GM10248 (cell line): ENCODE results near the gene DYRK1B.

ENCODE experiments used
- CTCF ChIA-PET: fragments of 300-600 bp; sonication (Branson Sonifier 250); formaldehyde crosslinking; extraction: SDS; loops from one replicate; lab custom pipeline; 2021; ENCODE audit warnings: antibody characterized with exemption; lab: Yijun Ruan, JAX
- POLR2A ChIA-PET: fragments of 350-650 bp; sonication (Branson Sonifier 250); formaldehyde crosslinking; extraction: SDS; loops from one replicate; lab custom pipeline; 2020; ENCODE audit warnings: antibody characterized with exemption; lab: Yijun Ruan, JAX
- DNase-seq: peaks from one replicate; pipeline ENCODE4 v3.0.0; 2012; ENCODE audit errors: extremely low spot score
- CTCF ChIP-seq: IDR thresholded peaks from 2 replicates; pipeline ENCODE4 v1.5.1; 2012; ENCODE audit warnings: mild to moderate bottlenecking, low read depth; ENCODE audit errors: extremely low read depth, missing control alignments, control extremely low read depth

Gene DYRK1B

DNA sequence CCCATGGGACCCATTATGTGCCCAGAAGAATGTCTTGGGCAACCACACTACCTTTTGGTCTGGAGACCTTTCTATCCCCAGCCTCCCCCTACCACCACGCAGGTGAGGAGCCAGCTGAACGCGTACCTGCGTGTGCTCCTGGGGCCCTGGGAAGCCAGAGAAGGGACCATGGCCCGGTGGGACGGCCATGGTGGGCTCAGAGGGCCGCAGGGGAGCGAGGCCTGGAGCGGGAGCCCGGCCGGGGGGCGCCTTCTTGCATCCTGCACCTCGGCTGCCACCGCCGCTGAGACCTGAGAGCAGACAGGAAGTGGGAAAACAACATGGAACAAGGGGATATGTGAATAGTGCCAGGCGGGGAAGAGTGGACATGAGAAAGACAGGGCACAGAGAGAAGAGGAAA is 2.3 kb downstream of the DYRK1B start:
- CTCF ChIA-PET = no interaction called here
- no peak for TF ChIP-seq CTCF
- POLR2A ChIA-PET = no interaction called here
- no peak for DNase-seq

GRCh38 chr19:39830847-39831246 is 3.1 kb downstream of the DYRK1B start:
- POLR2A ChIA-PET = no interaction called here
- no peak for TF ChIP-seq CTCF
- no peak for DNase-seq
- CTCF ChIA-PET = no interaction called here

DNA sequence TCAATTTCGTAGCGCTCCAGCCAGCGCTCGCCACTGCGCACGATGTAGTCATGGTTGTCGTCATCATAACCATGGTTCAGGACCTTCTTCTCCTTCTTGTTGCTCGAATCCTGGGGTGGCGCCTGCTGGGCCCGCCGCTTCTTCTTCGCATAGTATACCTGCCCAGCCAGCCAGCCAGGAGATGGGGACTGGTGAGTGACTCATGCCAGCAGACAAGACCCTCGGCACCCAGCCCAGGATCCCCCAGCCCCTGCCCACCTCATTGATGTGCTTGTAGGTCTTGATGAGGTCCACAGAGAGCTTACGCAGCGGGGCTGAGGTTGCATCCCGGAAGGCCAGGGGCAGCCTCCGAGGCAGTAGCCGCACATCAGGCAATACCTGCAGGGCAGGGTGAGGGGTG is 3.6 kb downstream of the DYRK1B start:
- TF ChIP-seq CTCF = no peak
- DNase-seq = no peak
- POLR2A ChIA-PET = no interaction called here
- CTCF ChIA-PET = interaction anchor here (3.2 kb wide), 1 partner anchor 13 kb away, joined by 18 read pairs; the partner anchor contains the start of gene FBL

- CTCF ChIA-PET = interaction anchor here (1.2 to 3.2 kb wide), 2 partner anchors 14 to 37 kb away, joined by 6 to 18 read pairs; partner anchors contain the start of gene FBL
Measured at GRCh38 chr19:39829702-39830275, 4.2 kb downstream of the DYRK1B start.

DNA sequence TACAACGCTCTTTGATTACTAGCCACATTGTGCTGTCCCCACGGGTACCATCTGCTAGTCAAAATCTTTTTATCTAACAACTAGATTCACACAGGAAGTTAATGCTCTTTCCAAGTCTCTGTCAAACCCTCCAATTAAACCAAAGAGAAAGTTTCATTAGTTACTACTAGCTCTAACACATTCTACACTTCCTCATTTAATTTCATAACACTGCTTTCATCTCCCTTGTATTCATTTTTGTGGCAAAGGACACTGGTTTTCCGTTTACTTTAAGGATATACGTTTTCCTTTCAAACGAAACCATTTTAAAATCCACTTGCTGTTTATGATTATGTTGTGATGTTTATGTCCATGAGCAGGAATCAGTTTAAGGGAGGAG is 5.3 kb downstream of the DYRK1B start:
- no peak for DNase-seq
- ChIA-PET CTCF (interaction anchor here (0.8 to 3.2 kb wide), 4 partner anchors 13 to 36 kb away, joined by 3 to 18 read pairs (median 6); partner anchors contain the start of gene FBL), POLR2A (no interaction called here)
- TF ChIP-seq CTCF = no peak

More at GRCh38 chr19:39829702-39830275, 4.2 kb downstream of the DYRK1B start:
- DNase-seq = no peak
- no peak for TF ChIP-seq CTCF
- POLR2A ChIA-PET = interaction anchor here (0.6 to 0.7 kb wide), 2 partner anchors 47 to 113 kb away, joined by 3 read pairs; no protein-coding TSS in a partner anchor

- ChIA-PET CTCF (interaction anchor here (0.8 to 3.2 kb wide), 3 partner anchors 13 to 36 kb away, joined by 3 to 18 read pairs (median 5); partner anchors contain the start of gene FBL), POLR2A (no interaction called here)
- TF ChIP-seq CTCF = no peak
- DNase-seq = no peak
Measured at GRCh38 chr19:39828015-39828653, 5.8 kb downstream of the DYRK1B start.
